Kidney (tissue), 14 donors: Measurements from ENCODE around the gene DESI1. TPM values are rescaled to one million over a fixed set of nuclear protein-coding genes. Genes with fewer than 3 reads are reported as not detected.
"Not testable (repeated sequence)": the region's sequence is repeated elsewhere in the genome, so short reads cannot be mapped to it uniquely, and the experiment has no call there.

Source experiments
- DNase-seq, 5 donors: peaks; one replicate each; pipeline ENCODE4 v3.0.0-alpha.2; 2013 to 2020
- FAIRE-seq: peaks from 2 replicates; lab custom pipeline; 2012; peaks lifted over from hg19 to GRCh38; lab: Jason Lieb, UNC
- H3K27ac ChIP-seq, 2 donors: one replicate each; pipeline ENCODE4 v1.7.0; 2013; ENCODE audit warnings: low read depth in 2 of 2, low read length in 2 of 2, inconsistent platforms in 1 of 2
- H3K27me3 ChIP-seq: one replicate; pipeline ENCODE4 v1.7.1; 2013; ENCODE audit warnings: low read length, inconsistent platforms; ENCODE audit not compliant: control insufficient read depth, insufficient read depth
- H3K36me3 ChIP-seq, 3 donors: one replicate each; pipeline versions ENCODE4 v1.7.0 to v1.7.1; 2013; ENCODE audit warnings: low read length in 3 of 3, control low read depth in 1 of 3, inconsistent platforms in 1 of 3; ENCODE audit not compliant: insufficient read depth in 3 of 3, control insufficient read depth in 2 of 3
- H3K4me1 ChIP-seq, 3 donors: one replicate each; pipeline versions ENCODE4 v1.7.0 to v1.7.1; 2013; ENCODE audit warnings: low read length in 3 of 3, inconsistent platforms in 1 of 3, low read depth in 1 of 3; ENCODE audit not compliant: control insufficient read depth in 2 of 3, insufficient read depth in 2 of 3
- H3K4me3 ChIP-seq, 3 donors: one replicate each; pipeline versions ENCODE4 v1.7.0 to v1.8.1; 2013; ENCODE audit warnings: low read length in 3 of 3, control low read depth in 1 of 3, inconsistent platforms in 1 of 3
- H3K9ac ChIP-seq, 3 donors: one replicate each; pipeline versions ENCODE4 v1.7.0 to v1.7.1; 2013; ENCODE audit warnings: low read length in 3 of 3, control low read depth in 1 of 3, inconsistent platforms in 1 of 3
- H3K9me3 ChIP-seq, 3 donors: one replicate each; pipeline versions ENCODE4 v1.7.0 to v1.7.1; 2013; ENCODE audit warnings: low read length in 3 of 3, control low read depth in 1 of 3, inconsistent platforms in 1 of 3; ENCODE audit not compliant: control insufficient read depth in 2 of 3, insufficient read depth in 1 of 3
- CTCF ChIP-seq: IDR thresholded peaks from 3 replicates; pipeline ENCODE4 v1.5.1; 2012; ENCODE audit warnings: mild to moderate bottlenecking, moderate library complexity, borderline replicate concordance; ENCODE audit not compliant: insufficient read depth; ENCODE audit errors: extremely low read depth
- intact Hi-C: fragments of 100-400 bp; cut with DNase I; formaldehyde crosslinking; loops from one replicate; pipeline ENCODE4 v1.11.1; 2022
- polyA plus RNA-seq: library from polyadenylated mRNA; stranded (reverse); fragments of 350-450 nt; fragmentation: Illumina TruSeq; extraction: RNeasy Lipid Tissue Mini Kit (QIAGEN cat#74804); gene quantifications from one replicate; pipeline ENCODE4 v1.2.3, GENCODE V29; 2014; ENCODE audit warnings: low read depth, low replicate concordance; ENCODE audit not compliant: insufficient read depth
- total RNA-seq: library from RNA; stranded (reverse); fragmentation: NEBNext Ultra II Directional; extraction: Animal tissue kit (Norgen Biotek cat#: 25700); gene quantifications from one replicate; pipeline ENCODE4 v1.2.1, GENCODE V29; 2021
- donor health status: control.
- donor health status: control.
- donor health status: control.
- donor health status: control.
- donor health status: control.
- donor health status: DM: yes; HTN: yes; CAD: no.
- donor health status: Normal renal cell carcinoma (clear cell type).

Gene DESI1
- total and polyA plus RNA-seq, 2 donors from 2014 or later = 28.6 to 29.1 TPM

GRCh38 chr22:41595703-41596102 is 25.1 kb downstream of the DESI1 start:
- intact Hi-C loops = no loop called here
- Histone ChIP-seq H3K9ac (no peak overlapping the region), H3K9me3 (no peaks in the 10 kb centered on the region), H3K36me3 (no peaks in the 10 kb centered on the region), H3K4me1 (peaks cover 0 to 7% (median 0%) of the 10 kb centered on the region in 3 donors), H3K4me3 (no peak overlapping the region), H3K27me3 (no peaks in the 10 kb centered on the region), H3K27ac (no peak overlapping the region)
- peak in 1 of 5 donors; percentile 19 for DNase-seq
- TF ChIP-seq CTCF = no peak
- FAIRE-seq = no peak

GRCh38 chr22:41593336-41593960 is 27.4 kb downstream of the DESI1 start:
- H3K27me3 ChIP-seq, H3K4me3 ChIP-seq, H3K9ac ChIP-seq, H3K9me3 ChIP-seq, intact Hi-C loops, FAIRE-seq, H3K36me3 ChIP-seq, H3K27ac ChIP-seq: not testable (repeated sequence)
- peaks cover 0 to 15% (median 0%) of the 10 kb centered on the region in 3 donors for H3K4me1 ChIP-seq
- DNase-seq = peak in 1 of 5 donors; percentile 71

GRCh38 chr22:41589391-41590241 is 31.2 kb downstream of the DESI1 start, which contains the start of gene PMM1:
Gene PMM1, minus strand, starts transcription at chr22:41589840. Its CDS starts 35 bp downstream, at chr22:41589805.
- H3K9me3 ChIP-seq = no peaks in the 10 kb centered on the region

More at GRCh38 chr22:41589391-41590241, 31.2 kb downstream of the DESI1 start, which contains the start of gene PMM1:
- Histone ChIP-seq H3K27ac (peak within 1 kb of the TSS; percentile 76 to 85), H3K27me3 (no peaks in the 10 kb centered on the region), H3K9ac (peak within 1 kb of the TSS; percentile 54 to 68 (median 67)), H3K4me3 (peak within 1 kb of the TSS; percentile 69 to 95 (median 87)), H3K4me1 (peaks cover 0 to 14% (median 4%) of the 10 kb centered on the region in 3 donors), H3K36me3 (peaks cover 0 to 3% (median 0%) of the 10 kb centered on the region in 3 donors)
- TF ChIP-seq CTCF = no peak
- FAIRE-seq (peak; percentile 95), DNase-seq (peak; percentile 100)
- intact Hi-C loops = no loop called here
